Stimulated activated naive CD4-positive, alpha-beta T cell (primary cell): ENCODE measurements around the gene SDHB.
A peak's percentile ranks its signal among the peaks of the same experiment; 100 is the strongest.

Experiments used
- DNase-seq, 6 experiments: peaks; one replicate each; lab custom pipeline; 2025; lab: John Stamatoyannopoulos, UW

The SDHB gene

DNA sequence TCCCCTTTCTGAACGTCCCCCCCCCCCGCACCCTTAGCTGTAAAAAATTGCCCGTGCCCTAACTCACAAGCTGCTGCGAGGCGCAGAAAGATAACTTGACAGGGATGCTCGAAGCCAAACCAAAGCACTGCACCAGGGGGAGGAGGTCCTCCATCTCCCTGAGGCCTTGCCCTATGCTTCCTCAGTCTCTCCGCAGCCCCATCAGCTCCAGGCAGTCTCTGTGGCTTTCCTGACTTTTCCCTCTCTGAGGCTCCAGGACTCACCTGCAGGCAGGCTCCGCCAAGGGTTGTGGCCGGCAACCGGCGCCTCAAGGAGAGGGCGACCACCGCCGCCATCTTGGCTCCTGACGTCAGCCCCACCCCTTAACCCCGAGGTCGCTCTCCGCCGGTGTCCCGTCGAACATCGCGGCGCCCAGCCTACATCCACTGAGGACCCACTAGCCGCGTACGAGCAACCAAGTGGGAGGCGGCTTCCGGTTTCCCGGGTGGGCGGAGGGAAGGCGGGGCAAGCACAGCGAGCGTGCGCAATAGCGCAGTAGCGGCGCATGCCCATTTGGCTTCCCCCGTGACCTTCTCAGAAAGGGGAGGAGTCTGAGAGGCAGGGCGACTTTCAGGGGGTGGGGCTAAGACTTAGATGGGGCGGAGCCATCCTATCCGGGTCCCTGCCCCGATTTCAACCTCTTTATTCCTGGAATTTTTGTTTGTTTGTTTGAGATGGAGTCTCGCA is at the start of gene SDHB:
SDHB (minus strand) TSS at position 348 of the 726 bp plus-strand sequence; CDS start at position 335, 13 bp downstream.
- DNase-seq: peak; percentile 97 to 99 (median 98)

DNA sequence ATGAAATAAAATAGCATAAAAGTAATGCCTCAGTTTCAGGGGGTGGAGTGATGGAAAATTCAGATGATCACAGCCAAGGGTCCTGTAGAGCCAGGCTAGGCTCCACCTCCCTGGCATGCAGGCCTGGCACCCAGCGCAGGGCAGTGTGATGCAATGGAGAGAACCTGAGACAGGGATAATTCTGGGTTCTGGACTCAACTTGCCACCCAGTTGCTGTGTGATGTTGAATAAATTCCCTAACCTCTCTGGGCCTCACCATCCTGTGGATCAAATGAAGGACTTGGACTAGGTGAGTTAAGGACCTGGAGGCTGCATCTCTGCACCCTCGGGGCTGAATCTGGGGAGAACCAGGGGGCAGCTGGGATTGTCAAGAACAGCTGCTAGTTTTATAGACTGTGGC is 48.4 kb upstream of the SDHB start:
- no peak for DNase-seq

DNA sequence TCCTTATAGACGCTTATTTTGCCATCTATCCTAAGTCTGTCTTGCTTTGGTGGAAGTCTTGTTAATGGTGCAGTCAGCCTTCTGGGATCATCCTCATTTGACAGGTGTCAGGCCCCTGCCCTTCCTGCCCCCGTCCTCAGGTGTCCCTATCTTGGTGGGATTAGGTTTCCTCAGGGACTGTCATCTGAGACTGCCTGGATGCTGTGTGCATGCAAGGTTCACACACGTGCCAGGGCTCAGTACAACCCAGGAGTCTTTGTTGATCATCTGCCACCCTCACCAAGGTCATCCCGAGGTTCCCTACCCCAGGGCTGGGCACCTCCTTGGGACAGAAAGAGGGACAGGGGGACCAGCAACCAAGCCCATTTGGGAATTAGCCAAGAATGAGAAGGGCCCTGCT is 47.4 kb upstream of the SDHB start:
- no peak for DNase-seq

DNA sequence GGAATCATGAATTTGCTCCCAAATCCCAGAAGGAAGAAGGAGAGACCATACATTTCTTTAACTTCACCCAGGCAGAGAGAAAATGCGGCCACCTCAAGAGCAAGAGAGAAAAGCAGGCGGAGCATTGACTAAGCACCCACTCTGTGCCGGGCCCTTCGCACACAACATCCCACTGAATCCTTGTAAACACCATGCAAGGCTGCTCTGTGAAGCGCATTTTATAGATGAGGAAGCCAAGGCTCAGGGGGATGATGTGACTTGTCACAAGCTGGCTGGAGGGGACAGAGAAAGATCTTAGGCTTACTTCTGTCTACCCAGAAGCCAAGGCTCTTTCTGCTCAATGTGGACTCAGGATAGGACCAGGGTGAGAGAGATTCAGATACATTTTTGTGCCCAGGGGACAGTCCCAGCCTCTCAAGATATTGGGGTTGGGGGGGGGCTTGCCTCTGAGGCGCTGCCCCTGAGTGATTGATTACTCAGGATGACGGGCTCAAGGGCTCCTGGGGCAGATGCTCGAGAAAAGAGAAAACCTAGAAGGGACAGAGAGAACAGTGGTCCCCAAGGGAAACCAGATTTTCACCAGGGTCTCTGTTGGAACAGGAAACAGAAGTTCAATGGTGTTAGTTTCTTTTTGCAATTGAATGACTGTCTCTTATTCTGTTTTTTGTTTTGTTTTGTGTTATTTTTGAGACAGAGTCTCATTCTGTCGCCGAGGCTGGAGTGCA is 45.9 kb upstream of the SDHB start:
- DNase-seq: no peak

DNA sequence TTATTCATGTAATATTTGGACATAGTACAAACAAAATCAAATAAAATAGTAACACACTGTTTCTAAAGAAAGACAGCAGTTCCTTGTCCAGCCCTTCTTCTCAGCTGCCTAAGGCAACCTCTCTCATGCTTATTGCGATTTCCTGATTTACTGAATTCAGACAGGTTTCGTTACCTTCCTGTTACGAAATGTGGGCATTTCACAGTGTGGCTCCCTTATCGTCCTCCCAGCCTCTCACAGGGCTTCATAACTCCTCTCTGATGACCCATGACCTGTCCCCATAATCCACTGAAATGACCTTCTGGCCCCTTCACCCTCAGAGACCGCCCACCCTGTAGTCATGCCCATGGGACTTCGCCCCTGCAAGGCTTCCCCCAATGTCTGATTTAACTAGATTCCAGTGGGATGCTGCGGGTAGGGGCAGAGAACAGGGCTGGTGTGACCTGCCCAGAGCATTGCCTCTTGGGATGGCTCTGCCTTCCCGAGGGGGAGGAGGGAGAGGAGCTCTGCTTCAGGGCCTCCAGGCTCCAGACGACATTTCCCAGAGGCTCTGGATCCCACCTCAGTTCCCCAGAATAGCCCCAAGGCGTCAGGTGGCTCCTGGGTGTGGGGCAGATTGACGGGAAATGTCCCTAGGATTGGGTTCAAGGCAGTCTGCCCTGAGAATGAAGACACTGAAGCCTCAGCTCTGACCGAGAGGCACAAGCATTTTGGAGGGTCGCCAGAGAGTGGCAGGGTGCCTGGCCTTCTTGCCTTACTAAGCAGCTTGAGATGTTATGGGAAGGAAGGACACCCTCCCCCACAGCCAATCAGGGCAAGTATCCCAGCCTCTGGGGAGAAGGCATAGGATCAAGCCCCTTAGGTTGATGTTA is 44.9 kb upstream of the SDHB start:
- DNase-seq: no peak

DNA sequence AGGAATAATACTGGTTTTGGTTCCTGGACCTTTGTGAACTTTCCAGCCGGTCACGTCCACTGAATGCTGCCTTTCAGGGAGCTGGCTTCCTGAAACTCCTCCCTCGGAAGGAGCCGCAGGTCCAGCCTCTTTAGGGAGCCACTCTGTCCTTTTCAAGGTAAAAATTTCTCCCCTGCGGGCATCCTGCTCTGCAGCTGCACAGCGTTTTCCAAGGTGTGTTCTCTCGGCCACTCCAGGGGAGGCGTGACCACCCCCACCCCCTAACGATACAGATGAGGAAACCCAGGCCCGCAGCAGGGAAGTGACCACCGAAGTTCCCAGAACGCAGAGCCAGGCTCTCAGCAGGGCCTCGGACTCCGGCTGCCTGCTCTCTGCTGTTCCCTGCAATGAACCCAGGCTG is 44.0 kb upstream of the SDHB start:
- no peak for DNase-seq

DNA sequence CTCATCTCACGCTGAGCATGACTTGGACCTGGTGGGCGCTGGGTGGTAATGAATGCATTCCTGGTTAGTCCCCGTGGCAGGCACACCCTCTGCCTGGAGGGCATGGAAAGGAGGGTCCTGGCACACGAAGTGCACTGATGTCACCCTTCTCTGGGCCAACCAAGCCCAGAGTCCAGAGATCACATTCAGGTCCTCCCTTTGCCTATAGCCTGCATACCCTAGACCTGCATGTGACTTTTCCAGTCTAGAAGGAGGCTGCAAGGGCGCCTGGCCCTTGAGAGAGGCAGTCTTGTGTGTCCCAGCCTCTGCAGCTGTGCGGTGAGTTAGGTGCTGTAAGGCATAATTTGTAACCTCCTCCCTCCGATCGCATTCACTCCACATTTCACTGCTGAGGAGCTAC is 43.3 kb upstream of the SDHB start:
- DNase-seq: no peak

DNA sequence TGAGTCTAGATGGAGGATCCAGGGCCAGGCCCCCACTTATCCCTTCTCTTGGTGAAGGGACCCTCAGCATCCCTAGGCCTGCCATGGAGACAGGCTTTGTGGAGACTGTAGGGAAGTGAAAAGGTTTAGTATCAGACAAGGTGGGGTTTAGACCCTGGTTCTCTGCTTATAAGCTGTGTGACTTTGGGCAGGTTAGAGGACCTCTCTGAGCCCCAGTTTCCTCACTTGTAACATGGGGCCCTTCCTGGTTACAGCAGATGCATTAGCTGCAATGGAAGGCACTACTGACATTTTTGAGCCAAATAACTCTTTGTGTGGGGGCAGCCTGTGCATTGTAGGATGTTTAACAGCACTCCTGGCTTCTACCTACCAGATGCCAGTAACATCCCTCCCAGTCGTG is 42.8 kb upstream of the SDHB start:
- no peak for DNase-seq

DNA sequence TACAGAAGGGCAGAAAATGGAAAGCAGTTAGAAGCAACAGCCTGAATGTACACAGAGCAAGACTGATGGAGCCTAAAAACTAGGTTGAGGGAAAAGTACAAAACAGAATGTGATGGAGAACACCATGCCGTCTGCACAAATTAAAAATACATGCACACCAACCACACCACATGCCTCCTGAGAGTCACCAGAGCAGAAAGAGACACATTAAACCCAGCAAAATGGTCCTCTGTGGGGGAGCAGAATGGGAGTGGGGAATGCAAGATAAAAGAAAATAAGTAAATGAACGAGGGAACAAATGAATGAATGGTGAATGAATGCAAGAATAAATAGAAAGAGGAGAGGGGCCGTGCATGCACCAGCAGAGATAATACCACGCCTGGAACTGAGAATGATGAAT is 41.3 kb upstream of the SDHB start:
- no peak for DNase-seq

DNA sequence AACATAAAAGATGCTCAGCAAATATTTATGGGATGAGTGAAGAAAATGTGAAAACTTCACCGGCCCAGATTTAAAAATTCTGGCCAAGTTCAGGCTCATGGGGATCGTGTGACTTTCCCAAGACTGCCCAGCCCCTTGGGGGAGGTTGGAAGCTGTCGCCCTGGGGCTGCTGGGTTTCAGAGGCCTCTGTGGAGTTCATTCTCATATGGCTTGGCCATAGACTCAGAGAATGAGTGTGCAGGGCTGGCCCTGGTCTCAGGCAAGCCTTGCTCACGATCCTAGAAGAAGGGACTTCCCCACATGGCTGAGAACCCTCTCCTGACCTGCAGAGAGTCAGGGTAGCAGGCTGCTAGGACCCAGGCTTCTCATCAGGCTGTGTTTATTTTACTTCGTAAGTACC is 40.8 kb upstream of the SDHB start:
- DNase-seq: no peak

DNA sequence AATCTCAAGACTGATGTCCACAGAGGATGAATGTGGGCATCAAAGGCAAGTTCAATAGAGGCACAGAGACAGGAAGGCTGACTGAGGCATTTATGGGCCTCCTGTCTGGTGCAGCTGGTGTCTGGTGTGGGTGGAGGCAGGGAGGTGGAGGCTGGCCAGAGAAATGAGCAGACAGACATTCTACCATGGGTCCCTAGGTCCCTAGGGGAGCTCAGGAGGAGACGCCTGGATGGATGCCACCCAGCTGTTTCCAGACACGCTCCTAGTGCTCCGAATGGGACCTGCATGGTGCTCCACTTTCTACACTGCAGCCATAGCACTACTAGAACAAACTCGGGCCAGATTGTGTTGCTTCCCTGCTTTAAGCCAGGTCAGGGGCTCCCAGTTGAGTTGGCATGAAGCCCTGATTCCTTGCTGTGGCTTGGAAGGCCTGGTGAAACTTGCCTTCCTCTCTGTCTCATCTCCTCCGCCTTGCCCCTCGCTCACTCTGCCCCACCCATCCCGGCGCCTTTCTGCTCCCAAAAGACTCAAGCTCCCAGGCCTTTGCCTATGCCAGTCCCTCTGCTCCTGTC is 40.1 kb upstream of the SDHB start:
- DNase-seq: no peak

DNA sequence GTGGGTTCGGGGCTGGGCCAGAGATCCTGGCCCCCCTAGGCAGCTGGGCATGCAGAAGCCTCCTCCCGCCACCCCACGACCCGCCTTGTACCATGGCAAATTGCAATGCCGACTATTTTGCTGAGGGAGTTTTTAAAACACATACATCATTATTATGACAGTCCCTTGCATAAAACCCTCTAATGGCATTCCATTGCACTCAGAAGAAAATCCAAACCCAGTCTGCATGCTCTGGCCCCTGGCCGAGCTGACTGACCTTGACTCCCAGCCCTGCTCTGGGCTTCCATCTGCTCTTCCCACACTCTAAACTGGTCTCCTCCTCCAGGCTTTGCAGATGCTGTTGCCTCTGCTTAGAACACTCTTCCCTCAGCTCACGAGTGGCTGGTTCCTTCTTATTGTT is 37.4 kb upstream of the SDHB start:
- no peak for DNase-seq

DNA sequence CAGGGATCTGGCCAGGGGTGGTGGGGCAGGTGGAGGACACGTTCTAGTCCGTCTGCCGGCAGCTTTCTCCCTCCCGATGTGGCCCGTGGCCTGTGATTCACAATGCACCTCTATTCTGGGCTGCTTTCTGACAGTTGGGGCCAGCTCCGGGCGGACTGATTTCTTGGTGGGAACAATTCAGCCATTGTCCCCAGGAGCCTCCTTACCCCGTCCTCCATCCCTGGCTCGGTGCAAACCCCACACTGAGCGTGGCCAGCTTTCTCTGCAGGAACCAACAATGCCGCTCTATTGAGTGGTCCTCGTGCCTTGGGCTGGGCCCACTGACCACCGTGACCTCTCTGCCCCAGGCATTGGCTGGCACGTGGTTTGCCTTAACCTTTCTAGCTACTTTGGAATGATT is 35.7 kb upstream of the SDHB start:
- DNase-seq: no peak

DNA sequence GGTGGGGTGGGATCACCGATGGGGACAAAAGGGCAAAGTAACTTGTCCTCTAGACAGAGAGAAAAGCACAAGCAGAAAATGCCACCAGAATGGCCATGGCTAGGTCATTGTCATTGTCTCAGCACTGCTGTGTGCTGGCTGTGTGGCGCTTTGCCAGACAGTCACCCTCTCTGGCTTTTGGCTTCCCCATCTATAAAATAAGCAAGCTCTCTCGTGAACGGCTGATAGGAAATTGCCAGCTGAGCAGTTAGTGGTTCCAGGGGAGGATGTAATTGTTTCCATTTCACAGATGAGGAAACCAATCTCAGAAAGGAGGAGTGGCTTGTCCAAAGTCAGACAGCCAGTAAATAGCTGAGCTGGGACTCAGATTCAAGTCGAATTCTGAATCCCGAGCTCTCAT is 32.9 kb upstream of the SDHB start:
- DNase-seq: no peak

DNA sequence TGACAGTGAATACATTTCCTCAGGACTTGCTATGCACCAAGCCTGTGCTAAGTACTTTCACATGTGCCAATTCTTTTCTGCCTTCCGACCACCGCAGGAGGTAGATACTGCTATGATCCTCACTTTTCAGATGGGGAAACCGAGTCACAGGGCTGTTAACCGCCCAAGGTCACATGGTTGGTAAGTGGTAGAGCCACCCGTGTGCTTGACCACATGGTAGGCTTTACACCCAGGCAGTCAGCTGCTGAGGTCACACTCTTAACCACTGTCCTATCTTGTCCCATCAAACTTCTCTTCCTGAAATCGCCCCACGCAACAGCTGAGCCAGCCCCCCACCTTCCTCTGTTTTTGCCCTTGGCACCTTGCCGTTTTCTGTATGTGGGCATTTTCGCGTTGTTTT is 31.0 kb upstream of the SDHB start:
- DNase-seq: no peak

DNA sequence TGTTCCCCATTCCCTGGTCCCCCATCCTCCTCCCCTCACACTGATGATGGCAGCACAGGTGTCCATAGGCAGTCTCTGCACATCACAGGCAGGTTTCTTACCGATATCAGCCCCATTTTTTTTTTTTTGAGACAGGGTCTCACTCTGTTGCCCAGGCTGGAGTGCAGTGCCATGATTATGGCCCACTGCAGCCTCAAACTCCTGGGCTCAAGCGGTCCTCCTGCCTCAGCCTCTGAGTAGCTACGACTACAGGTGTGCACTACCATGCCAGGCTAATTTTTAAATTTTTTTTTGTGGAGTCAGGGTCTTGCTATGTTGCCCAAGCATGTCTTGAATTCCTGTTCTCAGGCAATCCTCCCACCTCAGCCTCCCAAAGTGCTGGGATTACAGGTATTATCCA is 28.9 kb upstream of the SDHB start:
- no peak for DNase-seq

DNA sequence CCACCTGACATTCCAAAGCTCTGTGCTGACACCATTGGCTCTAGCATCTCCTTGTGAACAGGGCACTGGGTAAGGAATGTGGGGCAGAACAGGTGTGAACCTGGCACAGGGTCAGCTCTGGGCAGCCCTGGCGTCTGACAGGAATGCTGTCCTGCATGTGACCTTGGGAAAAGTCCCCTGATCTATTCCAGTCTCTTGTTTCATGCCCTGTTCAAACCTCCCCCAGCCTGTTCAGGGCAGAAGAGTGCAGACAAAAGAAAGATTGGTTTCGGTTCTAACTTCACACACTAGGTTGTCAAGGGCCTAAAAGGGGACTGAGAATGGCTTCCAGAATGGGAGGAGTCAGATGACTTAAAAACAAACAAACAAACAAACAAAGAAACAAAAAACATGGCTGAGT is 27.6 kb upstream of the SDHB start:
- DNase-seq: no peak

DNA sequence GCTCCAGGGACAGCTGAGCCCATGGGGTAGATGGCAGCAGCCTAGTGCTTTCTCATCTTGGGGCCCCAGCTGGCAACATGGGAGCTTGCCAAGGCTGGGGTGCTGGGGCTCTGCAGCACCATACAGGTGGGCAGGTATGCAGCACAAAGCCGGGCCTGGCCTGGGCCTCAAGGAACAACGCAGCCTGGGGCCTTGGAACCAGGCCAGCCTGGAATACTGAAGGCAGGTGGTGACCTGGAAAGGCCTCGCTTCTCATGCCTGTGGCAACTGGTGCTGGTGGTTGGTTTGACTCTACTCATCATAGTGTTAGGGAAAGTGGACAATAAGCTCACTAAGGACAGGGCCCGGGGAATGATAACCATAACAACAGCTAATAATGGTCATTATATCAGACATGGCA is 27.0 kb upstream of the SDHB start:
- DNase-seq: no peak

DNA sequence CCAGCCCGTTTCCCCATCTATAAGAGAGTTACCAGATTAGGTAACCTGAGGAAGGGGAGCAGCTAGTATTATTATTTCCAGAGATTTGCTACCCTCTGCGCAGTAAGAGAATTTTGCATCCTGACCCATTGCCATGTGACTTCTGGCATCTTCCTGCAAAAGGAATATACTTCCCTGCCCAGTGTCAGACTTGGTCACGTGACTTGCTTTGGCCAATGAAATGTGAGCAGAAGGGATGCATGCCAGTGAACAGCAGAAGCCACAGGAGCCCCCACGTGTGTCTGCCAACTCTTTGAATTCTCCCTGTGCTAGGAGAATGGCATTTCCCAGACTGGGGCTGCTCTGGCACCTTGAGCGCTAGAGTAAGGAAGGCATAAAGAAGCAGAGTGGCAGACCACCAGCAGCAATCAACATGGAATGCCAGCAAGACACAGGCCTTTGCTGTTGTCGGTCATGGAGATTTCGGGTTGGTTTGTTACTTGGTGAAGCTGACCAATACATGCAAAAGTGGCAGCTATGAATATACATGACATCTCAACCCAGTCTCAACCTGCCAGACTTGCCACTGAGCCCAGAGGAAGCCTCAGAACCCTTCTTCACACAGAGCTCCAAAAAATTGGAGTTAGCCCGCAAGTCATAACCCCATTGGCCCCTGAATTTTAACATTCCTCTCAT is 26.4 kb upstream of the SDHB start:
- no peak for DNase-seq

DNA sequence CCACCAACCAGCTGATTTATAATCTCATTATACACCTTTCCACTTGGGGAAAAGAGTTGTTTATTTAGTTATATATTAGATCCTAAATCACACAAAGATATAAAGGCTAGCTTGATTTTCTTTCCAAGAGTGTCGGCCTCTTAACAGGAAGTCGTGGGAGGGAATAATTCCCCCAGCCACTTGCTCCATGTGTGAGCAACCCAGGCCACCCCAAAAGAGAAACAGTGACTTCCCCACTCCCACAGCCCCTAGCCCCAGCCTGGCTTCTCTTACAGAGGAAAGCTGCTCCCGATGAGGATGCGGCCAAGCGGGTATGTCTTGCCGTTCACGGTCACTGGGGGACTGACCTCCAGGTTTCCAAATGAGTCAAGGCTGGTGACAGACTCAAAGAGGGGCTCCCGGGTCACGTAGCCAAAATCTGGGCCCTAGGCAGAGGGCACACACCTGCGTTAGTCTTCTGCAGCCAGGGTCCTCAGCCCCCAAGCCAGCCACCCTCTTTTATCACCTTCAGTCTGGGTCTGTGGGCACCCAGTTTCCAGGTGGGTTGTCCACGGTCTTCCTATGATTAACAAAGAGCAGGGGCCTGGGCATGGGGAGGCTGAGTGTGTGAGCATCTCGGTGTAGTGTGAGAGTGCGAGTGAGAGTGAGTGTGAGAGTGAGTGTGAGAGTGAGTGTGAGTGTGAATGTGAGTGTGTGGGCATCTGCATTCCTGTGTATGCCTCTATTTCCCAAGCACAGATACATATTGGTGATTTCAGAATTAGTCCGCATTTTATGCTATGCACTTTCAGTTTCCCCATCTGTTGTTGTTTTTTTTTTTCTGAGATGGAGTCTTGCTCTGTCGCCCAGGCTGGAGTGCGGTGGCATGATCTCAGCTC is 25.4 kb upstream of the SDHB start:
- no peak for DNase-seq
